ENCODE measurements around the gene HOXC5.
A peak's percentile ranks its signal among the peaks of the same experiment; 100 is the strongest.

HOXC5 gene

DNA sequence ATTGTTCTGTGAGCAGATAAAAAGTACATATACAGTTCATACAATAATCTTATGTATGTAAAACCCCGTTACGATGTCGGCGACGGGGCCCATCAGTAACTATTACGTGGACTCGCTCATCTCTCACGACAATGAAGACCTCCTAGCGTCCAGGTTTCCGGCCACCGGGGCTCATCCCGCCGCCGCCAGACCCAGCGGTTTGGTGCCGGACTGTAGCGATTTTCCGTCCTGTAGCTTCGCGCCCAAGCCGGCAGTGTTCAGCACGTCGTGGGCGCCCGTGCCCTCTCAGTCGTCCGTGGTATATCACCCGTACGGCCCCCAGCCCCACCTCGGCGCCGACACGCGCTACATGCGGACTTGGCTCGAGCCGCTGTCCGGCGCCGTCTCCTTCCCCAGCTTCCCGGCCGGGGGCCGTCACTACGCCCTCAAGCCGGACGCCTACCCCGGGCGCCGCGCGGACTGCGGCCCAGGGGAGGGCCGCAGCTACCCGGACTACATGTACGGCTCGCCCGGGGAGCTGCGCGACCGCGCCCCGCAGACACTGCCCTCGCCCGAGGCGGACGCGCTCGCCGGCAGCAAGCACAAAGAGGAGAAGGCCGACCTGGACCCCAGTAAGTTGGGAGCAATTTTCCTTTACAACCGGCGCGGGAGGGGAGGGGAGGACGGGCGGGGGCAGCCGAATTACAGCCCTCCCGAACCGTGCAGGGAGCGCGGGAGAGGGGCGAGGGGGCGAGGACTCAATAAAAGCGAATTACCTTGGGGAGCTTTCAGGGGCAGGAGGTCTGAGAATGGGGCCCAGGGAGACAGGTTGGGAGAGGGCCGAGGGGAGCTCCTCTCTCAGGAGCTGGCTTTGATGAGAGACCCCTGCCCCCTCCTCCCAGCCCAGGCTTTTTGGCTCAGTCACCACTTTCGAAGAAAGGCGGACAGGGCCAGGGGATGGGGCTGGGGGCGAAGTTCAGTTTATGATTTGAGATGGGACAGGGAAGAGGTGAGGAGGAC, 32.4 kb upstream of the HOXC5 start, which contains the start of gene HOXC9:
Gene HOXC9, plus strand, starts transcription at position 46 of the 999 bp plus-strand sequence. Its CDS starts 28 bp downstream, at position 74.
- Mint-ChIP-seq H3K9me3 (no peaks in the 10 kb centered on the region), H3K27me3 (peaks cover 90% of the 10 kb centered on the region), H3K4me1 (ENCODE audit: low read depth) (peaks cover 27% of the 10 kb centered on the region), H3K27ac (no peak within 1 kb of the TSS), H3K36me3 (ENCODE audit: low read depth) (no peaks in the 10 kb centered on the region), H3K4me3 (peak within 1 kb of the TSS; percentile 51)

DNA sequence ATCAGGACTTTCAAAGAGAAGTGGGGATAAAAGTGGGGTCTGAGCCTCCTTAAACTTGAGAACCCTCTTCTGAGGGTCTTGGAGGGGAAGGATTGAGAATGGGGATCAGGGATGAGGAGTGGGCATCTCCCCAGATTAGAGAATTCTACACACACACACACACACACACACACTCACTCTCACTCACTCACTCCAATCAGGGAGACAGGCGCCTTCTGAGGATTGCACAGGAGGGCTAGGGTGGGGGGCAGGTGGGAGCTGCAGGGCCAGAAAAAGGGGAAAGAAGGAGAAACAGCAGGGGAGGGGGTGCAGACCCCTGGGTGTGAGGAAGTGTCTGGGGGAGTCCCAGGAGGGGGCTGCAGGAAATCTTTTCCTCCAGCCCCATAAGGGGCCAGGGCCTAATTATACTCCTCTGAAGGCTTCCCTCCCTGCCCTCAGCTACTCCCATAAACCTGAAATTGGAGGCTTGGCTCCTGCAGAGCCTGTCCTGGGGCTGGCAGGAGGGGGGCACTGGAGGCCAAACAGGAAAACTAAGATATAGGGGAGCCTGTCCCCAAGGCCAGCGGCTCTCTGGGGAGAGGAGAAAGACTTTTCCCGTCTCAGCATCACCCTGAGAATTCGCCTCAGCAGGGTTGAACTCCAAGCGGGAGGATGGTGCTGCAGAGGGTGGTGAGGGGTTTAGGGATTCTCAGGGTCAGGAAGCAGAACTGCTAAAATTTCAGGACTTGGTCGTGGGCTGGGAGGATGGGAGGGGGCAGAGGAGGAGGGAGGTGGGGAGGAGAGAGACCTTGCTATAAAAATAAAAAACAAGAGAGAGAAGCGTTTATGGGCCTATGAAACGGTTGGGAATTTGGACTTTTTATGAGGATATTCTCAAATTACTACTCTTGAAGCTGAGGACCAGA, 31.3 kb upstream of the HOXC5 start:
- H3K4me3 Mint-ChIP-seq: no peak overlapping the region
- no peak overlapping the region for H3K27ac Mint-ChIP-seq
- H3K4me1 Mint-ChIP-seq (ENCODE audit: low read depth): peaks cover 22% of the 10 kb centered on the region
- peaks cover 90% of the 10 kb centered on the region for H3K27me3 Mint-ChIP-seq
- no peaks in the 10 kb centered on the region for H3K9me3 Mint-ChIP-seq
- no peaks in the 10 kb centered on the region for H3K36me3 Mint-ChIP-seq (ENCODE audit: low read depth)

- Mint-ChIP-seq H3K27ac (no peak overlapping the region), H3K4me1 (ENCODE audit: low read depth) (peaks cover 17% of the 10 kb centered on the region), H3K4me3 (no peak overlapping the region), H3K36me3 (ENCODE audit: low read depth) (no peaks in the 10 kb centered on the region), H3K27me3 (peaks cover 92% of the 10 kb centered on the region), H3K9me3 (no peaks in the 10 kb centered on the region)
Observed at GRCh38 chr12:54002278-54002914, 30.5 kb upstream of the HOXC5 start.

GRCh38 chr12:54002915-54003389, 29.9 kb upstream of the HOXC5 start:
- Mint-ChIP-seq H3K27ac (no peak overlapping the region), H3K4me1 (ENCODE audit: low read depth) (peaks cover 13% of the 10 kb centered on the region), H3K36me3 (ENCODE audit: low read depth) (no peaks in the 10 kb centered on the region), H3K4me3 (no peak overlapping the region), H3K9me3 (no peaks in the 10 kb centered on the region), H3K27me3 (peaks cover 92% of the 10 kb centered on the region)

DNA sequence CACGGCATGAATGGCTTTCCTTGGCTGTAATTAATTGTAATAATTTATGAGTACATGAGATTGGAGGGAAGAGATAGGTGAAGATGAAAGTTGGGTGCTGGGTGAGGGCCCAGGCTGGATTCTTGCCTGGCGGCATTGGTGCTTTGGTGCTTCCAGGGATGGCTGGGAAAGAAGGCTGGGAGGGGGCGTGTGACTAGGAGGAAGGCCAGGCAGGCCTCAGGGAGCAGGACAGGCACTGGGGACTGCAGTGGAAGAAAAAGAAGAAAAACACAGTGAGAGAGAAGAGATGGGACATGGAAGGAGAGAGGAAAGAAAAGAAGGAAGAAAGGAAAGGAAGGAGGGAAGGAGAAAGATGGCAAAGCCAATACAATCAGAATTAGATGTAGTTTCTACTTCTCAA, 29.2 kb upstream of the HOXC5 start:
- Mint-ChIP-seq H3K4me1 (ENCODE audit: low read depth) (peaks cover 13% of the 10 kb centered on the region), H3K27me3 (peaks cover 90% of the 10 kb centered on the region), H3K9me3 (no peaks in the 10 kb centered on the region), H3K27ac (no peak overlapping the region), H3K36me3 (ENCODE audit: low read depth) (no peaks in the 10 kb centered on the region), H3K4me3 (no peak overlapping the region)

DNA sequence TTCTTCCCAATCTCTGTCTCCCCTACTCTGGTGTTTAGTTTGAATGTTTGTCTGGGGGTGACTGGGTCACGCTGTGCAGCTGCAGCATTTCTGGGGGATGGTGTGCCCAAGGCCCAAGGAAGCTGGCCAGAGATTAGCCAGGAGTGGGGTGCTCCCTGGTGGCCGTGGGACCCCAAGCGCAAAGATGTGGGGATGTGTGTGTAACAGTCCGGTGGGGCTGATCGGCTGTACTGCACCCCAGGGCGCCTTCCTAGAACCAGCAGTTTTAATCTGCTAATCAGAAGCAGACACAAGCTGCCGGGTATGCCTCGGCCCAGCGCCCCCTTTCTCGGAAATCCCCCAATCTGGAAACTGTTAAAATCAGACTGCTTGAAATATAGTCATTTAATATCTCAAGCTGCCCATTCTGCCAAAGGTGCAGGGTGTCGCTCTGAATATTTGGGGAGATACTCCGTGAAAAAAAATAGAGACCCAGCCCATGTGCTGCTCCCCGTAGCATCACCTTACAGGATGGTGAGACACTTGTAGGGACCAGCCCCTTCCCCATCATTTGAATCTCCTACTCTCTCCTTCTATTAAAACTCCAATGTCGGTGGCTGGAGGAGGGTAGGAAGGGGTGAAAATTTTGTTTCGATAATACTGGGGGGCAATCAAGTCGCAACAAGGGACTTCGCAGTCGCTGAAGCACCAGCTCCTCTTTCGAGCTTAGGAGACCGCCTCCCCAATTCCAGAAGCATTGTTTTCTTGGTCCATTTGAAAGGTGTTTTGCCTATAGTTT, 28.6 kb upstream of the HOXC5 start:
- no peak overlapping the region for H3K27ac Mint-ChIP-seq

DNA sequence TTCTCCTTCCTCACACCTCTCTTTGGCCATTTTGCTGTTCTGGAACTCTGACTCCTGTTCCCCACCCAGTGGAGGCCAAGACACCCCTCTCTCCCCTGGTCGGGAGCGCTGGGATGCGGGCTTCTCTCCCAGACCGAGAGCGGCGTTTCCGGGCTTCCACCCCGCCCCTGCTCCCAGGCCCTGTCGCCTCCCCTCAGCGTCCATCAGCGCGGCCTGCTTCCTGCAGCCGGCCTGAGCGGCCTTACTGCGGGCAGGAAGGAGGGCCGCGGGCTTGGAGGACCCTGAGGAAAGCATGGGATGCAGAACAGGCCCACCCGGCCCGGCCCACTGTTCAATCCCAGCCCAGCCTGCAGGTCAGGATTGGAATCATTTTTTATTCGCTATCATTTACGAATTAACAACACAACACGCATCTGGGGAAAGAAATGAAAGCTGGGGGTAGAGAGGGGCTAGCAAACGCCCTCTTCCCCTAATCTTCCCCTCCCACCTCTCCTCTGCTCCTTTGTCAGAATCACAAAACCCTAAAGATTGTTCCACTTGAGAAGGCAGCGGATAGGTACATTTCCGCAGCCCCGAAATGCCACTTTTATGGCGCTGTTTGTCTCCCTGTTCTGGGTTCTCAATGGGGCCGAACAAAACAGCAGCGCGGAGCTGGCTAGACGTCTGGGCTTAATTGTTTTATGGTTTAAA, 27.9 kb upstream of the HOXC5 start:
- Mint-ChIP-seq H3K27ac (no peak overlapping the region), H3K4me1 (ENCODE audit: low read depth) (peaks cover 18% of the 10 kb centered on the region), H3K4me3 (no peak overlapping the region), H3K9me3 (no peaks in the 10 kb centered on the region), H3K36me3 (ENCODE audit: low read depth) (no peaks in the 10 kb centered on the region), H3K27me3 (peaks cover 87% of the 10 kb centered on the region)

More for the DNA sequence above, 28.6 kb upstream of the HOXC5 start:
- Mint-ChIP-seq H3K27me3 (peaks cover 86% of the 10 kb centered on the region), H3K4me3 (no peak overlapping the region), H3K4me1 (ENCODE audit: low read depth) (peaks cover 14% of the 10 kb centered on the region), H3K36me3 (ENCODE audit: low read depth) (no peaks in the 10 kb centered on the region), H3K9me3 (no peaks in the 10 kb centered on the region)

DNA sequence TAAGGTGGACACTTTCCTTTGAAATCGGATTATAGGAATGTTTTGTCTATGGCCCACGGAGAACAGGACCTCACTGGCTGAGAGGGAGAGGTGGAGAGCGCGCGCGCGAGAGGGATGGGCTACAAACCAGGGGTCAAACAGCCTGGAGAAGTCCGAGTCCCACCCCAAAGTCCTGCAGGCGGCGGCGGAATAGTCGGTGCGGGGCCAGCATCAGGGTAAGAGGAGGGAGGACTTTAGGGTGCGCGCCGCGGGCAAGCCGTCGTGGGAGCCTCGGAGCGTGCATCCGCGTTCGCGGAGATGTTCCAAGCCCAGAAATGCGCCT, 27.4 kb upstream of the HOXC5 start:
- peaks cover 18% of the 10 kb centered on the region for H3K4me1 Mint-ChIP-seq (ENCODE audit: low read depth)
- H3K9me3 Mint-ChIP-seq: no peaks in the 10 kb centered on the region
- H3K27ac Mint-ChIP-seq: no peak overlapping the region
- peaks cover 88% of the 10 kb centered on the region for H3K27me3 Mint-ChIP-seq
- no peaks in the 10 kb centered on the region for H3K36me3 Mint-ChIP-seq (ENCODE audit: low read depth)
- no peak overlapping the region for H3K4me3 Mint-ChIP-seq

DNA sequence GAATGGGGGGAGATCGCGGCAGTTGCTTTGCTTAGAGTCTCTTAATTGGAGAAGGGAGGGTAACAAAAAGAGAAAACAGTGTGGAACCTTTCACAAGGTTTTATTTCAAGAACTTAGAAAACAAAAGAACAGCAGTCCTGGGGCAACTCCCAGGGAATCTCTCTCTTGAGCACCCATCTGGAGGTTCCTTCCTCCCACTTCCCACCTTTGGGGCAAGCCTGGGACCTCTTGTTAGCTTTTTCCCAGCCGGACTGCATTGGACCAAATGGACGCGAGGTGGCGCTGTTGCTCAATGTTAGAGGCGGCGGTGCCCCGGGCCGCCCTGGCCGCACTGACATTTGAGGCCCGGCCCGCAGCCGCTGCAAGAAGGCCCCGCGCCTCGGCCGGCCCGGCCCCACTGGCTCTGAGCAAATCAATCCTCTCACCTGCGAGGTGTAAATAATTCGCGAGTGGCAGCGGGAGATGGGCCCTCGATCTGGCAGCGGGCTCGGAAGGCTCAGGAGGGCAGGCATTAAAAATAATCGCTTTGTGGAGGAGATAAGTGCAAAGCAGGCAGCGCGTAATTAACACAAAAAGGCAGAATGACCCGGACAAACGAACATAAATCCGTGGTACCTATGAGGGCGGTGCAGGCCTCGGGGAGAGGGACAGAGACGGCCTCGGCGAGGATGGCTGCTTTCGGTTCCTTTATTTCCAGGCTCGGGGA, 26.8 kb upstream of the HOXC5 start:
- Mint-ChIP-seq H3K36me3 (ENCODE audit: low read depth) (no peaks in the 10 kb centered on the region), H3K27ac (no peak overlapping the region), H3K9me3 (no peaks in the 10 kb centered on the region), H3K4me1 (ENCODE audit: low read depth) (peaks cover 19% of the 10 kb centered on the region), H3K4me3 (peak overlapping the region; percentile 66), H3K27me3 (peaks cover 88% of the 10 kb centered on the region)

GRCh38 chr12:54006559-54007220, 26.2 kb upstream of the HOXC5 start:
- H3K4me1 Mint-ChIP-seq (ENCODE audit: low read depth): peaks cover 26% of the 10 kb centered on the region
- peaks cover 90% of the 10 kb centered on the region for H3K27me3 Mint-ChIP-seq
- H3K36me3 Mint-ChIP-seq (ENCODE audit: low read depth): no peaks in the 10 kb centered on the region
- no peak overlapping the region for H3K27ac Mint-ChIP-seq
- H3K4me3 Mint-ChIP-seq: peak overlapping the region; percentile 66
- H3K9me3 Mint-ChIP-seq: no peaks in the 10 kb centered on the region

- peaks cover 90% of the 10 kb centered on the region for H3K27me3 Mint-ChIP-seq
- no peaks in the 10 kb centered on the region for H3K36me3 Mint-ChIP-seq (ENCODE audit: low read depth)
- no peak overlapping the region for H3K27ac Mint-ChIP-seq
- H3K9me3 Mint-ChIP-seq: no peaks in the 10 kb centered on the region
- peaks cover 27% of the 10 kb centered on the region for H3K4me1 Mint-ChIP-seq (ENCODE audit: low read depth)
- no peak overlapping the region for H3K4me3 Mint-ChIP-seq
Observed at GRCh38 chr12:54007538-54008259, 25.2 kb upstream of the HOXC5 start.

DNA sequence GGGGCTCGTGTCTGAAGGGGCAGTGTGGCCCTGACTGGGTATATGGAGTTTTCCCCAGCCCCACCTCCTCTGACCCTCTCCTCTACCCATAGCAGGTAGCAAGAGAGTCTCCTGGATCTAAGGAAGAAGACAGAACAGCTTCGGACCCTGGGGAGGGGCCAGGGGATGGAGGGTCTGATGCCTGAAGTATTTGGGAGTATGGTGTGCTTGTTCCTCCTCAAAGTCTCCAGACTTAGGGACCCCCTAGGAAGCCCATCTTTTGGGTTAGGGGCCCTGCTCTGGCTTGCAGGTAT, 24.6 kb upstream of the HOXC5 start:
- Mint-ChIP-seq H3K9me3 (no peaks in the 10 kb centered on the region), H3K4me3 (no peak overlapping the region), H3K27me3 (peaks cover 90% of the 10 kb centered on the region), H3K27ac (no peak overlapping the region), H3K36me3 (ENCODE audit: low read depth) (no peaks in the 10 kb centered on the region), H3K4me1 (ENCODE audit: low read depth) (peaks cover 27% of the 10 kb centered on the region)

All from stimulated activated naive CD8-positive, alpha-beta T cell treated with anti-CD3 and anti-CD28 coated beads, Interleukin-15, Interleukin-2, amounts not matched to agents 100 ng/mL and 50 ng/mL, for 24 hours (primary cell).